ENCODE results near the gene TM4SF18. TPM values are rescaled to one million over a fixed set of nuclear protein-coding genes. Genes with fewer than 3 reads are reported as not detected.
A peak's percentile ranks its signal among the peaks of the same experiment; 100 is the strongest.

The TM4SF18 gene
- total RNA-seq, 1 experiment from 2014 or later: 0.34 TPM

DNA sequence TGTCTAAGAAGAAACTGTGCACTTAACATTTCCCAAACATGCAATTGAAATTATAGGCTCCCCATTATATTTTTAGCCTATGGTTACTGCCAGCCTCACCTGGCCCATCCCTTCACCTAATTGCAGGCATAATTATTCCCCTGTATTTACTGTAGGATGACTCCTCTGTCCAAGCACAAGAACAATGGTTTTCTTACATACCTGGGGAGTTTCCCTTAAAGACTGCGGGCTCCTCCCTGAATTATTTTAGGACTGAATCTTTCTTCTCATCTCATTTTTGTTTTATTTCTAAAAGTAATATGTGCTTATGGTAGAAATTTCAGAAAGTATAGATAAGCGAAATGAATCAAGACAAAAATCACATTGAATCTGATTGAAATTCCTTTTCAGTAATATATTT lies 32.6 kb upstream of the TM4SF18 start:
- CTCF ChIA-PET: no interaction called here
- no TSS peak for BruUV-seq (replicated peaks)
- ATAC-seq (no peak), DNase-seq (ENCODE audit: low read depth, low spot score) (no peak)
- Histone ChIP-seq H3K4me3 (replicated peaks in 1 of 2; ENCODE audit: low read depth in 1 of 2, low read length in 2 of 2) (no peak overlapping the region), H2AFZ (ENCODE audit: low read depth, low read length, poor library complexity, severe bottlenecking) (peak overlapping the region; percentile 87), H3K79me2 (ENCODE audit: insufficient read depth, low read length) (no peaks in the 10 kb centered on the region), H3K4me2 (ENCODE audit: low read length) (0 out of 2 replicates have a peak overlapping the region, but pooled peaks have one; percentile 15), H3K9ac (ENCODE audit: low read length) (no peak overlapping the region; the same call in 1 of the 2 replicates), H3K9me3 (ENCODE audit: control insufficient read depth in 1 of 2, insufficient read depth in 1 of 2, low read depth in 1 of 2, low read length in 2 of 2) (no peaks in the 10 kb centered on the region), H3K27me3 (ENCODE audit: insufficient read depth, low read length) (no peaks in the 10 kb centered on the region), H3K36me3 (ENCODE audit: control insufficient read depth in 1 of 2, insufficient read depth in 2 of 2, low read length in 2 of 2) (no peaks in the 10 kb centered on the region), H3K27ac (ENCODE audit: low read depth, low read length) (no peak overlapping the region), H3K4me1 (ENCODE audit: control insufficient read depth in 1 of 2, insufficient read depth in 2 of 2, low read length in 2 of 2) (peaks cover 15 to 51% of the 10 kb centered on the region in 2 experiments), H4K20me1 (ENCODE audit: insufficient read depth) (no peaks in the 10 kb centered on the region), H3K9me2 (ENCODE audit: insufficient read depth) (no peaks in the 10 kb centered on the region)
- intact Hi-C loops (cut with micrococcal nuclease): no loop called here
- RAD21 ChIA-PET (ENCODE audit: low non-redundant PET in 1 of 2, low total read pairs in 2 of 2, uncharacterized antibody in 2 of 2, unreplicated experiment in 2 of 2): no interaction called here
- POLR2A ChIA-PET: no interaction called here
- TF ChIP-seq SIN3A (IDR thresholded peaks at IDR 0.05; ENCODE audit: low read depth) (no peak), YY1 (IDR thresholded peaks at IDR 0.05; ENCODE audit: extremely low read depth, insufficient replicate concordance, low read depth, low read length) (no peak)
- TF ChIP-seq, protein P1, sequence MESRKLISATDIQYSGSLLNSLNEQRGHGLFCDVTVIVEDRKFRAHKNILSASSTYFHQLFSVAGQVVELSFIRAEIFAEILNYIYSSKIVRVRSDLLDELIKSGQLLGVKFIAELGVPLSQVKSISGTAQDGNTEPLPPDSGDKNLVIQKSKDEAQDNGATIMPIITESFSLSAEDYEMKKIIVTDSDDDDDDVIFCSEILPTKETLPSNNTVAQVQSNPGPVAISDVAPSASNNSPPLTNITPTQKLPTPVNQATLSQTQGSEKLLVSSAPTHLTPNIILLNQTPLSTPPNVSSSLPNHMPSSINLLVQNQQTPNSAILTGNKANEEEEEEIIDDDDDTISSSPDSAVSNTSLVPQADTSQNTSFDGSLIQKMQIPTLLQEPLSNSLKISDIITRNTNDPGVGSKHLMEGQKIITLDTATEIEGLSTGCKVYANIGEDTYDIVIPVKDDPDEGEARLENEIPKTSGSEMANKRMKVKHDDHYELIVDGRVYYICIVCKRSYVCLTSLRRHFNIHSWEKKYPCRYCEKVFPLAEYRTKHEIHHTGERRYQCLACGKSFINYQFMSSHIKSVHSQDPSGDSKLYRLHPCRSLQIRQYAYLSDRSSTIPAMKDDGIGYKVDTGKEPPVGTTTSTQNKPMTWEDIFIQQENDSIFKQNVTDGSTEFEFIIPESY (IDR thresholded peaks at IDR 0.05; ENCODE audit: extremely low read depth, insufficient replicate concordance, low read length): no peak

DNA sequence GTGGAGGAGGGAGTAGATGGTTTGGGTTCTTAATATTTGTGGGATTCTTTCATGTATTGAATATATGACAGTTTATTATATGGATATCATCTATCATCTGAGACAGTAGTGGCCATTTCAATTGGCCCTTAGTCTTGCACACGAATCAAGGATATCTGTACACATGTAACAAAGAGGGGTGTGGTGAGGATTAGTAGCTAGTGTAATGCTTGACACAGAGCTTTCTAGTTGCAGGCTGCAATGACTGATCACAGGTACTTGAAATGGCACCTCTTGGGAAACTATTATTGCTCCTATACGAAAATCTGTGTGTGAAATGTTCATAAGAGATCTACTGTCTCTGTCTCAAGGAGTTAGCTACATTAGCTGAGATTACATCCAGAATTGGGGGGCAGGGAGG lies 31.2 kb upstream of the TM4SF18 start:
- ATAC-seq (no peak), DNase-seq (ENCODE audit: low read depth, low spot score) (no peak)
- Histone ChIP-seq H3K4me2 (ENCODE audit: low read length) (no peak overlapping the region), H2AFZ (ENCODE audit: low read depth, low read length, poor library complexity, severe bottlenecking) (no peak overlapping the region), H3K27ac (ENCODE audit: low read depth, low read length) (no peak overlapping the region), H3K4me1 (ENCODE audit: control insufficient read depth in 1 of 2, insufficient read depth in 2 of 2, low read length in 2 of 2) (peaks cover 15 to 37% of the 10 kb centered on the region in 2 experiments), H3K9ac (ENCODE audit: low read length) (no peak overlapping the region), H3K27me3 (ENCODE audit: insufficient read depth, low read length) (no peaks in the 10 kb centered on the region), H3K9me2 (ENCODE audit: insufficient read depth) (no peaks in the 10 kb centered on the region), H3K79me2 (ENCODE audit: insufficient read depth, low read length) (no peaks in the 10 kb centered on the region), H4K20me1 (ENCODE audit: insufficient read depth) (no peaks in the 10 kb centered on the region), H3K36me3 (ENCODE audit: control insufficient read depth in 1 of 2, insufficient read depth in 2 of 2, low read length in 2 of 2) (no peaks in the 10 kb centered on the region), H3K4me3 (replicated peaks in 1 of 2; ENCODE audit: low read depth in 1 of 2, low read length in 2 of 2) (no peak overlapping the region), H3K9me3 (ENCODE audit: control insufficient read depth in 1 of 2, insufficient read depth in 1 of 2, low read depth in 1 of 2, low read length in 2 of 2) (no peaks in the 10 kb centered on the region)
- BruUV-seq (replicated peaks): no TSS peak
- CTCF ChIA-PET: interaction anchor here (1.2 kb wide), 1 partner anchor 407 kb away, joined by 3 read pairs; no protein-coding TSS in a partner anchor
- RAD21 ChIA-PET (ENCODE audit: low non-redundant PET in 1 of 2, low total read pairs in 2 of 2, uncharacterized antibody in 2 of 2, unreplicated experiment in 2 of 2): no interaction called here
- POLR2A ChIA-PET: no interaction called here
- intact Hi-C loops (cut with micrococcal nuclease): no loop called here
- TF ChIP-seq EGR1 (IDR thresholded peaks at IDR 0.05; ENCODE audit: low read depth) (no peak), SP1 (IDR thresholded peaks at IDR 0.05; ENCODE audit: low read depth) (no peak), POLR2A (IDR thresholded peaks at IDR 0.05; ENCODE audit: borderline replicate concordance, extremely low read depth, insufficient read depth, insufficient read length) (no peak), ZNF274 (IDR thresholded peaks at IDR 0.05; ENCODE audit: low read depth, low read length) (no peak), POLR2AphosphoS5 (IDR thresholded peaks at IDR 0.05; ENCODE audit: low read depth, low read length) (no peak), ELF1 (IDR thresholded peaks at IDR 0.05; ENCODE audit: borderline replicate concordance, low read depth) (no peak), SRF (IDR thresholded peaks at IDR 0.05; ENCODE audit: low read depth) (no peak), CBX3 (IDR thresholded peaks at IDR 0.05; ENCODE audit: low read depth) (no peak), CEBPB (IDR thresholded peaks at IDR 0.05; ENCODE audit: low read depth) (no peak), ZFX (IDR thresholded peaks at IDR 0.05) (no peak), JUND (IDR thresholded peaks at IDR 0.05) (no peak)
- TF ChIP-seq, protein P2, sequence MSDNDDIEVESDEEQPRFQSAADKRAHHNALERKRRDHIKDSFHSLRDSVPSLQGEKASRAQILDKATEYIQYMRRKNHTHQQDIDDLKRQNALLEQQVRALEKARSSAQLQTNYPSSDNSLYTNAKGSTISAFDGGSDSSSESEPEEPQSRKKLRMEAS (IDR thresholded peaks at IDR 0.05): no peak
- TF ChIP-seq, protein P1 (IDR thresholded peaks at IDR 0.05; ENCODE audit: extremely low read depth, insufficient replicate concordance, low read length): no peak
- TF ChIP-seq, protein P3, sequence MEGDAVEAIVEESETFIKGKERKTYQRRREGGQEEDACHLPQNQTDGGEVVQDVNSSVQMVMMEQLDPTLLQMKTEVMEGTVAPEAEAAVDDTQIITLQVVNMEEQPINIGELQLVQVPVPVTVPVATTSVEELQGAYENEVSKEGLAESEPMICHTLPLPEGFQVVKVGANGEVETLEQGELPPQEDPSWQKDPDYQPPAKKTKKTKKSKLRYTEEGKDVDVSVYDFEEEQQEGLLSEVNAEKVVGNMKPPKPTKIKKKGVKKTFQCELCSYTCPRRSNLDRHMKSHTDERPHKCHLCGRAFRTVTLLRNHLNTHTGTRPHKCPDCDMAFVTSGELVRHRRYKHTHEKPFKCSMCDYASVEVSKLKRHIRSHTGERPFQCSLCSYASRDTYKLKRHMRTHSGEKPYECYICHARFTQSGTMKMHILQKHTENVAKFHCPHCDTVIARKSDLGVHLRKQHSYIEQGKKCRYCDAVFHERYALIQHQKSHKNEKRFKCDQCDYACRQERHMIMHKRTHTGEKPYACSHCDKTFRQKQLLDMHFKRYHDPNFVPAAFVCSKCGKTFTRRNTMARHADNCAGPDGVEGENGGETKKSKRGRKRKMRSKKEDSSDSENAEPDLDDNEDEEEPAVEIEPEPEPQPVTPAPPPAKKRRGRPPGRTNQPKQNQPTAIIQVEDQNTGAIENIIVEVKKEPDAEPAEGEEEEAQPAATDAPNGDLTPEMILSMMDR (IDR thresholded peaks at IDR 0.05 in 2 of 3, conservative IDR thresholded peaks at IDR 0.05 in 1 of 3; ENCODE audit: borderline replicate concordance in 1 of 3, insufficient read depth in 1 of 3, low read depth in 2 of 3, low read length in 2 of 3): no peak

Data from HCT116 (cell line).